ENCODE data around the gene MUC4.

MUC4 gene

GRCh38 chr3:195811756-195812155 lies at the start of gene MUC4:
Gene MUC4, minus strand, starts transcription at chr3:195811929. Its CDS starts 112 bp downstream, at chr3:195811817.
- in situ Hi-C loops (cut with HindIII; ENCODE audit: low sequenced_read_pairs), result no loop called here
- no peak within 1 kb of the TSS for H3K4me3 ChIP-seq (ENCODE audit: low read depth, low read length)
- DNase-seq (ENCODE audit: low read depth, low spot score), result no peak
- TF ChIP-seq, protein P1, sequence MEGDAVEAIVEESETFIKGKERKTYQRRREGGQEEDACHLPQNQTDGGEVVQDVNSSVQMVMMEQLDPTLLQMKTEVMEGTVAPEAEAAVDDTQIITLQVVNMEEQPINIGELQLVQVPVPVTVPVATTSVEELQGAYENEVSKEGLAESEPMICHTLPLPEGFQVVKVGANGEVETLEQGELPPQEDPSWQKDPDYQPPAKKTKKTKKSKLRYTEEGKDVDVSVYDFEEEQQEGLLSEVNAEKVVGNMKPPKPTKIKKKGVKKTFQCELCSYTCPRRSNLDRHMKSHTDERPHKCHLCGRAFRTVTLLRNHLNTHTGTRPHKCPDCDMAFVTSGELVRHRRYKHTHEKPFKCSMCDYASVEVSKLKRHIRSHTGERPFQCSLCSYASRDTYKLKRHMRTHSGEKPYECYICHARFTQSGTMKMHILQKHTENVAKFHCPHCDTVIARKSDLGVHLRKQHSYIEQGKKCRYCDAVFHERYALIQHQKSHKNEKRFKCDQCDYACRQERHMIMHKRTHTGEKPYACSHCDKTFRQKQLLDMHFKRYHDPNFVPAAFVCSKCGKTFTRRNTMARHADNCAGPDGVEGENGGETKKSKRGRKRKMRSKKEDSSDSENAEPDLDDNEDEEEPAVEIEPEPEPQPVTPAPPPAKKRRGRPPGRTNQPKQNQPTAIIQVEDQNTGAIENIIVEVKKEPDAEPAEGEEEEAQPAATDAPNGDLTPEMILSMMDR (IDR thresholded peaks at IDR 0.05; ENCODE audit: low read depth, low read length), result no peak

- no peak for DNase-seq (ENCODE audit: low read depth, low spot score)
- in situ Hi-C loops (cut with HindIII; ENCODE audit: low sequenced_read_pairs), result no loop called here
Measured at GRCh38 chr3:195860456-195860855, 48.7 kb upstream of the MUC4 start.

GRCh38 chr3:195859846-195860411 lies 48.2 kb upstream of the MUC4 start:
- TF ChIP-seq, protein P1 (IDR thresholded peaks at IDR 0.05; ENCODE audit: low read depth, low read length), result no peak
- H3K4me3 ChIP-seq (ENCODE audit: low read depth, low read length), result no peak overlapping the region
- no peak for DNase-seq (ENCODE audit: low read depth, low spot score)
- in situ Hi-C loops (cut with HindIII; ENCODE audit: low sequenced_read_pairs), result no loop called here

More at GRCh38 chr3:195860456-195860855, 48.7 kb upstream of the MUC4 start:
- no peak overlapping the region for H3K4me3 ChIP-seq (ENCODE audit: low read depth, low read length)
- TF ChIP-seq, protein P1 (IDR thresholded peaks at IDR 0.05; ENCODE audit: low read depth, low read length), result no peak

GRCh38 chr3:195859061-195859845 lies 47.5 kb upstream of the MUC4 start:
- in situ Hi-C loops (cut with HindIII; ENCODE audit: low sequenced_read_pairs), result no loop called here
- TF ChIP-seq, protein P1 (IDR thresholded peaks at IDR 0.05; ENCODE audit: low read depth, low read length), result peak; percentile 98
- H3K4me3 ChIP-seq (ENCODE audit: low read depth, low read length), result no peak overlapping the region
- DNase-seq (ENCODE audit: low read depth, low spot score), result peak; percentile 55

GRCh38 chr3:195856410-195857084 lies 44.8 kb upstream of the MUC4 start:
- TF ChIP-seq, protein P1 (IDR thresholded peaks at IDR 0.05; ENCODE audit: low read depth, low read length), result no peak
- no peak overlapping the region for H3K4me3 ChIP-seq (ENCODE audit: low read depth, low read length)
- no peak for DNase-seq (ENCODE audit: low read depth, low spot score)
- in situ Hi-C loops (cut with HindIII; ENCODE audit: low sequenced_read_pairs), result no loop called here

DNA sequence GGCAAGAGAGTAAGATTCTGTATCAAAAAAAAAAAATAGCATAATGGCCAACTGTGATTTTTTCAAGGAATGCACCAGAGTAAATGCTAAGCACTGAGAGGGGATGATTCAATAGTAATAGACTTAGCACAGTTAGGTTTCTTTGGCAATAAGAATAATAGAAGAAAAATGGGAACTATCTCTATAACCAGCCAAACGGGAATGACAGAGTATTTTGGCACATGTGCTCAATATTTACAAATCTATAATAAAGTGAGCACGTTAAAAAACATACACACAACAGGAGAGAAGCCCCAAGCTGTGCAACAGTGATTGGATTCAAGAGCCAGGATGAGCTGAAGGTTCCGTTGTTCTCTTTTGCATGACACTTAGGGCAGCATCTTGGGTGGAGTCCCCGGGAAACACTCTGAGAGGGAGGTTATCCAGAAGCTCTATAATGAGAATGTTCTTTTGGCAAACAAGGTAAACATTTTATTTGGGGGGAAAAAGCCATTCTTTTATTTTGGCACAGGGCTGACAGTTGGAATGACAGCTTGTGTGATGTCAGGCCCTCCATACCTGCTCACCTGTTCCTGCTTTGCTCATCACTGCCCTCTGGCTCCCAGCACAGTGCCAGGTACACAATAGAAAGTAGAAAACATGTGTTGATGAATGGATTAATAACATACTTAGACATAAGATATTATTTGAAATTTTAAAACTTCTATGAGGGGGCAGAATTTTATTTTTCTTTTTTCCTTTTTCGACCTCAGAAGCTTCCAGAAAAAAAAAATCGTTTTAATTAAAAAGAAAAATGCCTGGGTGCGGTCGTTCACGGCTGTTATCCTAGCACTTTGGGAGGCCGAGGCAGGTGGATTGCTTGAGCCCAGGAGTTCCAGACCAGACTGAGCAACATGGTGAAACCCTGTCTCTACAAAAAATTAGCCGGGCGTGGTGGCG lies 44.0 kb upstream of the MUC4 start:
- TF ChIP-seq, protein P1 (IDR thresholded peaks at IDR 0.05; ENCODE audit: low read depth, low read length), result no peak
- no peak for DNase-seq (ENCODE audit: low read depth, low spot score)
- no peak overlapping the region for H3K4me3 ChIP-seq (ENCODE audit: low read depth, low read length)
- in situ Hi-C loops (cut with HindIII; ENCODE audit: low sequenced_read_pairs), result no loop called here

All from astrocyte of the spinal cord (primary cell).